Mammary epithelial cell (primary cell): Measurements from ENCODE around the gene U2AF1L4.

Experiments used
- EZH2 ChIP-seq: IDR thresholded peaks from 2 replicates; pipeline ENCODE4 v1.6.1; 2012; ENCODE audit warnings: low read length, inconsistent platforms, borderline replicate concordance
- TF ChIP-seq, protein P1 (sequence below), 2 donors: IDR thresholded peaks in 1 of 2; conservative IDR thresholded peaks in 1 of 2; 2 replicates each; pipeline ENCODE4 v1.5.1; 2011 to 2012; ENCODE audit warnings: inconsistent platforms in 2 of 2, low read length in 2 of 2, mild to moderate bottlenecking in 2 of 2, control low read depth in 1 of 2, low read depth in 1 of 2; ENCODE audit not compliant: insufficient read depth in 1 of 2; ENCODE audit errors: extremely low read depth in 1 of 2

DNA sequence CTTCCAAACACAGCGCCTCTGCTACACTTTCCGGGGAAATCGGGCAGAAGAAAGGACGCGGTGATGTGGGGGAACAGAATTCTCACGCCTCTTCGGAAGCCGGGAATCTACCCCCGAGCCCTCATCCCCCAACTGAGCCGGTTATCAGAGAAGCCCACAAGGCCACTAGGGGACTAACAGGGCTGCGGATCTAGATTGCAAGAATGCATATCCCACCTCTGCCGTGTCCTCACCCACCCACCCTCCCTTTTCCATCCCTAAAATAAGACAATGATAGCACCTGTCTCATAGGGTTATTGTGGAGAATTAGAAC, 4.1 kb downstream of the U2AF1L4 start:
- TF ChIP-seq, protein P1, sequence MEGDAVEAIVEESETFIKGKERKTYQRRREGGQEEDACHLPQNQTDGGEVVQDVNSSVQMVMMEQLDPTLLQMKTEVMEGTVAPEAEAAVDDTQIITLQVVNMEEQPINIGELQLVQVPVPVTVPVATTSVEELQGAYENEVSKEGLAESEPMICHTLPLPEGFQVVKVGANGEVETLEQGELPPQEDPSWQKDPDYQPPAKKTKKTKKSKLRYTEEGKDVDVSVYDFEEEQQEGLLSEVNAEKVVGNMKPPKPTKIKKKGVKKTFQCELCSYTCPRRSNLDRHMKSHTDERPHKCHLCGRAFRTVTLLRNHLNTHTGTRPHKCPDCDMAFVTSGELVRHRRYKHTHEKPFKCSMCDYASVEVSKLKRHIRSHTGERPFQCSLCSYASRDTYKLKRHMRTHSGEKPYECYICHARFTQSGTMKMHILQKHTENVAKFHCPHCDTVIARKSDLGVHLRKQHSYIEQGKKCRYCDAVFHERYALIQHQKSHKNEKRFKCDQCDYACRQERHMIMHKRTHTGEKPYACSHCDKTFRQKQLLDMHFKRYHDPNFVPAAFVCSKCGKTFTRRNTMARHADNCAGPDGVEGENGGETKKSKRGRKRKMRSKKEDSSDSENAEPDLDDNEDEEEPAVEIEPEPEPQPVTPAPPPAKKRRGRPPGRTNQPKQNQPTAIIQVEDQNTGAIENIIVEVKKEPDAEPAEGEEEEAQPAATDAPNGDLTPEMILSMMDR (conservative IDR thresholded peaks at IDR 0.05 in 1 of 2, IDR thresholded peaks at IDR 0.05 in 1 of 2; ENCODE audit: extremely low read depth in 1 of 2, insufficient read depth in 1 of 2, low read depth in 1 of 2, low read length in 2 of 2): no peak
- no peak for TF ChIP-seq EZH2
